Neural progenitor cell (in vitro differentiated cells): ENCODE measurements around the gene APOL3.

Experiments used
- EZH2phosphoT487 ChIP-seq: fragments of 200-600 bp; sonication (generic); IDR thresholded peaks from 2 replicates; pipeline ENCODE4 v1.6.1; 2017; ENCODE audit warnings: antibody characterized with exemption
- TF ChIP-seq, protein P1 (sequence below): fragments of 200-600 bp; sonication (generic); IDR thresholded peaks from 2 replicates; pipeline ENCODE4 v1.5.1; 2017; ENCODE audit warnings: antibody characterized with exemption, mild to moderate bottlenecking

DNA sequence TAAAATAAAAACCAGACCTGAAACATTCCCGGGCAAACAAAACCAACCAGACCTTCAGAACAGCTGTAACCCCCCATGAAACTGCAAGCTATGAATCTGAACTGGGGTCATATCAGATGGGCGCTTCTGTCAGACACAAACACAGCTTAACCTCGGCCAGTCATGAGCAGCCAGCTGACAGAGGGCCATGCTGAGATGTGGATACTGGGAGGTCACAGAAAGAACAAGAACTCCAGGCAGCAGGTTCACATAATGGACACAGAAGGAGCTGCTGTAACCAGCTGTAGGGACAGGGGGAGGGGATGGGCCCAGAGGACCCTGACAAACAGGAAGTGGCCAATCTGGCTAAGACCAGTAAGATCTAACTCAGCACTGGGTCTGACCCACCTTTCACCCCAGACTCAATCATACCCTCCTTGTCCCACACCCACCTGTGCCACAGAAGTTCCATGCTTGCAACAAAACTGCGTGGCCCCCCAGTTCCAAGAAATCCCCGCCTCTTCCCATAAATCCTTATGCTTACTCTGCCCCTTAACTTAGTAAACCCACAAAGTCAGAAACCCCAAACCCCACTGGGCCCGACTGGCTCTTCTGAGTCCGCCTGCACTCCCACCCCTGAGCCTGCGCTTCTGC, 37.1 kb upstream of the APOL3 start:
- TF ChIP-seq, protein P1, sequence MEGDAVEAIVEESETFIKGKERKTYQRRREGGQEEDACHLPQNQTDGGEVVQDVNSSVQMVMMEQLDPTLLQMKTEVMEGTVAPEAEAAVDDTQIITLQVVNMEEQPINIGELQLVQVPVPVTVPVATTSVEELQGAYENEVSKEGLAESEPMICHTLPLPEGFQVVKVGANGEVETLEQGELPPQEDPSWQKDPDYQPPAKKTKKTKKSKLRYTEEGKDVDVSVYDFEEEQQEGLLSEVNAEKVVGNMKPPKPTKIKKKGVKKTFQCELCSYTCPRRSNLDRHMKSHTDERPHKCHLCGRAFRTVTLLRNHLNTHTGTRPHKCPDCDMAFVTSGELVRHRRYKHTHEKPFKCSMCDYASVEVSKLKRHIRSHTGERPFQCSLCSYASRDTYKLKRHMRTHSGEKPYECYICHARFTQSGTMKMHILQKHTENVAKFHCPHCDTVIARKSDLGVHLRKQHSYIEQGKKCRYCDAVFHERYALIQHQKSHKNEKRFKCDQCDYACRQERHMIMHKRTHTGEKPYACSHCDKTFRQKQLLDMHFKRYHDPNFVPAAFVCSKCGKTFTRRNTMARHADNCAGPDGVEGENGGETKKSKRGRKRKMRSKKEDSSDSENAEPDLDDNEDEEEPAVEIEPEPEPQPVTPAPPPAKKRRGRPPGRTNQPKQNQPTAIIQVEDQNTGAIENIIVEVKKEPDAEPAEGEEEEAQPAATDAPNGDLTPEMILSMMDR, result no peak
- TF ChIP-seq EZH2phosphoT487, result no peak
